Caco-2 (cell line): ENCODE data around the gene SYCP2. TPM values are rescaled to one million over a fixed set of nuclear protein-coding genes. Genes with fewer than 3 reads are reported as not detected.

Experiments used
- BruUV-seq: library from RNA; stranded (reverse); fragments of 400-500 nt; replicated peaks from 2 replicates; lab custom pipeline; 2021; lab: Mats Ljungman, UMichigan
- CTCF ChIA-PET: fragments of 300-600 bp; sonication (Branson Sonifier 250); formaldehyde crosslinking; loops from one replicate; lab custom pipeline; 2022; ENCODE audit warnings: antibody characterized with exemption; lab: Charles Lee
- POLR2A ChIA-PET: fragments of 300-600 bp; sonication (Branson Sonifier 250); formaldehyde crosslinking; loops from one replicate; lab custom pipeline; 2022; ENCODE audit warnings: antibody characterized with exemption; lab: Charles Lee
- DNase-seq, 2 experiments: peaks; one replicate each; pipeline versions ENCODE4 v3.0.0 to v3.0.0-alpha.2; 2020 to 2022
- H3K27me3 ChIP-seq: replicated peaks from 2 replicates; pipeline ENCODE4 v1.6.0; 2011; ENCODE audit warnings: low read length; ENCODE audit not compliant: control insufficient read depth, insufficient read depth
- H3K36me3 ChIP-seq: 2 replicates; pipeline ENCODE4 v1.5.1; 2011; ENCODE audit warnings: low read length; ENCODE audit not compliant: control insufficient read depth, insufficient read depth
- H3K4me1 ChIP-seq: fragments of 250-450 bp; sonication (Bioruptor Pico); 2 replicates; pipeline ENCODE4 v1.5.1; 2020; ENCODE audit warnings: mild to moderate bottlenecking
- H3K4me3 ChIP-seq: 2 replicates; pipeline ENCODE4 v1.5.1; 2011; ENCODE audit warnings: low read depth, mild to moderate bottlenecking, control low read depth, low read length
- H3K9me3 ChIP-seq: fragments of 250-450 bp; sonication (Bioruptor Pico); 2 replicates; pipeline ENCODE4 v1.5.1; 2020; ENCODE audit warnings: mild to moderate bottlenecking, moderate library complexity
- H3K27ac Mint-ChIP-seq: one replicate; pipeline ENCODE4 v1.8.0; 2022; ENCODE audit warnings: mixed read lengths; ENCODE audit not compliant: unreplicated experiment
- H3K27me3 Mint-ChIP-seq: one replicate; pipeline ENCODE4 v1.8.0; 2022; ENCODE audit warnings: mixed read lengths; ENCODE audit not compliant: insufficient read depth, unreplicated experiment
- H3K36me3 Mint-ChIP-seq: one replicate; pipeline ENCODE4 v1.8.0; 2022; ENCODE audit warnings: mild to moderate bottlenecking, mixed read lengths; ENCODE audit not compliant: insufficient read depth, unreplicated experiment
- H3K4me1 Mint-ChIP-seq: one replicate; pipeline ENCODE4 v1.8.0; 2022; ENCODE audit warnings: low read depth, mixed read lengths; ENCODE audit not compliant: unreplicated experiment
- H3K4me3 Mint-ChIP-seq: one replicate; pipeline ENCODE4 v1.8.0; 2022; ENCODE audit warnings: mild to moderate bottlenecking, moderate library complexity, mixed read lengths; ENCODE audit not compliant: unreplicated experiment
- H3K9me3 Mint-ChIP-seq: one replicate; pipeline ENCODE4 v1.8.0; 2022; ENCODE audit warnings: mixed read lengths; ENCODE audit not compliant: unreplicated experiment
- CTCF ChIP-seq, 2 experiments: fragments of 200-600 bp in 1 of 2; IDR thresholded peaks; 1 replicate in 1 of 2; 2 replicates in 1 of 2; pipeline versions ENCODE4 v1.5.1 to v1.8.0; 2011 to 2022; ENCODE audit warnings: antibody characterized with exemption in 1 of 2, control low read depth in 1 of 2, inconsistent platforms in 1 of 2, low read depth in 1 of 2, low read length in 1 of 2, mild to moderate bottlenecking in 1 of 2, moderate library complexity in 1 of 2; ENCODE audit not compliant: insufficient read depth in 1 of 2, severe bottlenecking in 1 of 2, unreplicated experiment in 1 of 2
- intact Hi-C: fragments of 100-400 bp; cut with micrococcal nuclease; formaldehyde crosslinking; loops from one replicate; pipeline ENCODE4 v1.10.0; 2022; ENCODE audit not compliant: unreplicated experiment
- total RNA-seq: library from RNA; stranded (reverse); gene quantifications from 2 replicates; pipeline ENCODE4 v1.2.3, GENCODE V29; 2022

Gene SYCP2
- total RNA-seq, 1 experiment from 2014 or later = 68.7 TPM

GRCh38 chr20:59864726-59865125 is 68.7 kb downstream of the SYCP2 start:
- Histone ChIP-seq H3K4me1 (peaks cover 15% of the 10 kb centered on the region), H3K36me3 (0 out of 2 replicates have a peak, but pooled peaks cover 1% of the 10 kb centered on the region), H3K9me3 (no peaks in the 10 kb centered on the region; the same call in 1 of the 2 replicates), H3K4me3 (no peak overlapping the region), H3K27me3 (no peaks in the 10 kb centered on the region)
- Mint-ChIP-seq H3K9me3 (no peaks in the 10 kb centered on the region), H3K27me3 (peaks cover 3% of the 10 kb centered on the region), H3K27ac (no peak overlapping the region), H3K4me3 (peak overlapping the region; percentile 23), H3K36me3 (peaks cover 26% of the 10 kb centered on the region), H3K4me1 (peaks cover 8% of the 10 kb centered on the region)
- no TSS peak for BruUV-seq
- POLR2A ChIA-PET = interaction anchor here (0.6 to 1.1 kb wide), 2 partner anchors 56 to 75 kb away, joined by 3 to 5 read pairs; partner anchors contain the start of genes FAM217B and PPP1R3D
- no peak for TF ChIP-seq CTCF (IDR thresholded peaks at IDR 0.05; ENCODE audit: insufficient read depth in 1 of 2, low read depth in 1 of 2, low read length in 1 of 2, severe bottlenecking in 1 of 2, unreplicated experiment in 1 of 2)
- intact Hi-C loops = loop anchor here (2.0 kb wide), 2 partner anchors 26 to 76 kb away; partner anchors contain the start of genes FAM217B and PPP1R3D
- CTCF ChIA-PET = interaction anchor here (0.7 to 1.4 kb wide), 5 partner anchors 15 to 81 kb away, joined by 3 to 8 read pairs (median 5); partner anchors contain the start of genes FAM217B, PPP1R3D and SYCP2
- peak; percentile 77 to 84 for DNase-seq

GRCh38 chr20:59863058-59863457 is 70.4 kb downstream of the SYCP2 start:
- Histone ChIP-seq H3K36me3 (peaks cover 3% of the 10 kb centered on the region), H3K4me1 (peaks cover 19% of the 10 kb centered on the region), H3K9me3 (peaks cover 7% of the 10 kb centered on the region; the same call in 1 of the 2 replicates), H3K4me3 (no peak overlapping the region), H3K27me3 (no peaks in the 10 kb centered on the region)
- H3K4me3 Mint-ChIP-seq = no peak overlapping the region
- H3K27ac Mint-ChIP-seq = no peak overlapping the region
- peaks cover 43% of the 10 kb centered on the region for H3K36me3 Mint-ChIP-seq
- intact Hi-C loops = no loop called here
- BruUV-seq = no TSS peak
- CTCF ChIA-PET = interaction anchor here (1.1 kb wide), 1 partner anchor 13 kb away, joined by 3 read pairs; no protein-coding TSS in a partner anchor
- peaks cover 7% of the 10 kb centered on the region for H3K9me3 Mint-ChIP-seq
- TF ChIP-seq CTCF (IDR thresholded peaks at IDR 0.05; ENCODE audit: insufficient read depth in 1 of 2, low read depth in 1 of 2, low read length in 1 of 2, severe bottlenecking in 1 of 2, unreplicated experiment in 1 of 2) = no peak
- DNase-seq = no peak
- H3K4me1 Mint-ChIP-seq = peaks cover 14% of the 10 kb centered on the region
- POLR2A ChIA-PET = no interaction called here
- peaks cover 3% of the 10 kb centered on the region for H3K27me3 Mint-ChIP-seq

- Mint-ChIP-seq H3K27ac (no peak overlapping the region), H3K36me3 (peaks cover 49% of the 10 kb centered on the region), H3K4me3 (no peak overlapping the region), H3K9me3 (peaks cover 17% of the 10 kb centered on the region), H3K27me3 (peaks cover 3% of the 10 kb centered on the region), H3K4me1 (peaks cover 25% of the 10 kb centered on the region)
- Histone ChIP-seq H3K36me3 (peaks cover 4% of the 10 kb centered on the region), H3K4me1 (peaks cover 30% of the 10 kb centered on the region), H3K4me3 (no peak overlapping the region), H3K9me3 (peaks cover 17% of the 10 kb centered on the region), H3K27me3 (no peaks in the 10 kb centered on the region)
- DNase-seq = no peak
- no TSS peak for BruUV-seq
- POLR2A ChIA-PET = no interaction called here
- CTCF ChIA-PET = no interaction called here
- TF ChIP-seq CTCF (IDR thresholded peaks at IDR 0.05; ENCODE audit: insufficient read depth in 1 of 2, low read depth in 1 of 2, low read length in 1 of 2, severe bottlenecking in 1 of 2, unreplicated experiment in 1 of 2) = no peak
- intact Hi-C loops = no loop called here
These were observed 72.0 kb downstream of the SYCP2 start for GRCh38 chr20:59861401-59861800.
